ENCODE measurements around the gene POLR2H. TPM values are rescaled to one million over a fixed set of nuclear protein-coding genes. Genes with fewer than 3 reads are reported as not detected.

The POLR2H gene
- total and polyA plus RNA-seq, 10 of the 15 experiments (the other 5 are each of a cell fraction or from before 2014, with no cell fraction given): 74.2 to 357 (median 143) TPM

- TF ChIP-seq REST (IDR thresholded peaks at IDR 0.05; ENCODE audit: low read depth, low read length): no peak
- no peak for TF ChIP-seq IKZF1 (conservative IDR thresholded peaks at IDR 0.05)
- TF ChIP-seq NFYA (IDR thresholded peaks at IDR 0.05; ENCODE audit: borderline replicate concordance, low read depth, low read length): no peak
- TF ChIP-seq IRF4 (IDR thresholded peaks at IDR 0.05; ENCODE audit: low read depth, low read length): no peak
- TF ChIP-seq E2F8 (IDR thresholded peaks at IDR 0.05; ENCODE audit: low read depth, partially characterized antibody): no peak
- TF ChIP-seq HDGF (IDR thresholded peaks at IDR 0.05): no peak
These were observed 16.5 kb downstream of the POLR2H start, which contains the start of gene THPO (continued) for GRCh38 chr3:184377882-184378445.

Data from GM12878 (cell line).